ENCODE results near the gene AUTS2.

AUTS2 gene

GRCh38 chr7:70674571-70675010 is 1076.3 kb downstream of the AUTS2 start:
- Mint-ChIP-seq H3K4me1 (peaks cover 22% of the 10 kb centered on the region), H3K27ac (no peak overlapping the region), H3K4me3 (no peak overlapping the region), H3K9me3 (no peaks in the 10 kb centered on the region), H3K27me3 (peaks cover 8% of the 10 kb centered on the region), H3K36me3 (ENCODE audit: low read depth) (no peaks in the 10 kb centered on the region)
- ATAC-seq = no peak
- no peak for DNase-seq

GRCh38 chr7:70676243-70676642 is 1078.0 kb downstream of the AUTS2 start:
- Mint-ChIP-seq H3K4me3 (no peak overlapping the region), H3K36me3 (ENCODE audit: low read depth) (no peaks in the 10 kb centered on the region), H3K9me3 (no peaks in the 10 kb centered on the region), H3K4me1 (peaks cover 26% of the 10 kb centered on the region), H3K27me3 (peaks cover 8% of the 10 kb centered on the region), H3K27ac (no peak overlapping the region)
- ATAC-seq (no peak), DNase-seq (no peak)

DNA sequence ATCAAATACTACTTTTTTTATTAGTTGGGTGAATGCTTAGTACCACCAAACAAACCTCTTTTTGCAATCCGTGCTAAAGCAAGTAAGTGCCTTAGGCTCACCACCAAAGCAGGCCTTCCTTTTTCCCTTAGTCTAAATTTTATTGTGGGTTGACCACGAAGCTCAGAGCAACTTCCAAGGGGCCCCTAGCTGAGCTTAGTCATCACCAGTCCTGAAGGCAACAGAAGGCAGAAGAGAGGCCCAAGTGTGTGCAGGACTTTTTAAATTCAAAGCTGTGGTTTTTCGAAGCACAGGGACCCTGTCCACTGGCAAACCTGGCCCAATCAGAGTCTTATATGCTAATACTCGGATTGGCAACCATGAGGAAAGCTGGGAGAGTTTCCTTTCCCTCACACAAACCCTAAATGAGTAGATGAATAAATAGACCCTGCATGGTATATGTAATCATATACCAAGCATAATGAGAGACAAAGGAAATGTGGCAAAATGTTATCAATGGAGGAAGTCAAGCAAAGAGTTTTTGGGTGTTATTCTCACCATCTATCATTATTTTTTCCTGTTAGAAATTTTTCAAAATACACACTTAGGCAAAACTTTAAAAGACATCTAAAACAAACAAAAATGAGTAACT is 1080.5 kb downstream of the AUTS2 start:
- peak; percentile 63 for ATAC-seq
- Mint-ChIP-seq H3K36me3 (ENCODE audit: low read depth) (no peaks in the 10 kb centered on the region), H3K4me1 (peaks cover 43% of the 10 kb centered on the region), H3K4me3 (peak overlapping the region; percentile 50), H3K27me3 (peaks cover 8% of the 10 kb centered on the region), H3K9me3 (no peaks in the 10 kb centered on the region), H3K27ac (peak overlapping the region; percentile 62)
- DNase-seq = no peak

GRCh38 chr7:70679661-70680060 is 1081.4 kb downstream of the AUTS2 start:
- peak overlapping the region; percentile 57 for H3K27ac Mint-ChIP-seq
- H3K4me1 Mint-ChIP-seq = peaks cover 43% of the 10 kb centered on the region
- H3K9me3 Mint-ChIP-seq = no peaks in the 10 kb centered on the region
- no peaks in the 10 kb centered on the region for H3K36me3 Mint-ChIP-seq (ENCODE audit: low read depth)
- peak; percentile 83 for ATAC-seq
- no peak for DNase-seq
- H3K27me3 Mint-ChIP-seq = peaks cover 8% of the 10 kb centered on the region
- H3K4me3 Mint-ChIP-seq = no peak overlapping the region

DNA sequence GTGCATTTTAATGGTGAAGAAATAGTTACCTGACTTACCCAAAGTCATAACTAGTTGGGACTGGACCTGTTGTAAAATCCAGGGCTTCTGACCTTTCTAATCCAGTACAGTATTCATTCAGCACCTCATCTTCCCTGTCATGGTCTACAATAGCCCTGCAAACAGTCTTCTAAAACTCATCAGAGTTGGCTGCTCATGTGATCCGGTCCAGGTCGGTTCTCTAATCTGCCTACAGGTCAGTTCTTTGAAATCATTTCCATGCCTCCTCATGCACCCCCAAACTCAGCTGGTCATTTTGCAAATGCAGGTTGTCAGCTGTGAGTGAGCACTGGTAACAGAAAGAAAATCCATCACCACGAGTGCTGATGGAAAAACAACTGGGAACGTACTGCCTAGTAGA is 1082.0 kb downstream of the AUTS2 start:
- ATAC-seq (no peak), DNase-seq (no peak)
- Mint-ChIP-seq H3K27me3 (peaks cover 8% of the 10 kb centered on the region), H3K27ac (no peak overlapping the region), H3K36me3 (ENCODE audit: low read depth) (no peaks in the 10 kb centered on the region), H3K4me1 (peaks cover 43% of the 10 kb centered on the region), H3K9me3 (no peaks in the 10 kb centered on the region), H3K4me3 (no peak overlapping the region)

- Mint-ChIP-seq H3K4me1 (peaks cover 43% of the 10 kb centered on the region), H3K9me3 (no peaks in the 10 kb centered on the region), H3K27ac (no peak overlapping the region)
Measured at GRCh38 chr7:70680743-70681468, 1082.6 kb downstream of the AUTS2 start.

DNA sequence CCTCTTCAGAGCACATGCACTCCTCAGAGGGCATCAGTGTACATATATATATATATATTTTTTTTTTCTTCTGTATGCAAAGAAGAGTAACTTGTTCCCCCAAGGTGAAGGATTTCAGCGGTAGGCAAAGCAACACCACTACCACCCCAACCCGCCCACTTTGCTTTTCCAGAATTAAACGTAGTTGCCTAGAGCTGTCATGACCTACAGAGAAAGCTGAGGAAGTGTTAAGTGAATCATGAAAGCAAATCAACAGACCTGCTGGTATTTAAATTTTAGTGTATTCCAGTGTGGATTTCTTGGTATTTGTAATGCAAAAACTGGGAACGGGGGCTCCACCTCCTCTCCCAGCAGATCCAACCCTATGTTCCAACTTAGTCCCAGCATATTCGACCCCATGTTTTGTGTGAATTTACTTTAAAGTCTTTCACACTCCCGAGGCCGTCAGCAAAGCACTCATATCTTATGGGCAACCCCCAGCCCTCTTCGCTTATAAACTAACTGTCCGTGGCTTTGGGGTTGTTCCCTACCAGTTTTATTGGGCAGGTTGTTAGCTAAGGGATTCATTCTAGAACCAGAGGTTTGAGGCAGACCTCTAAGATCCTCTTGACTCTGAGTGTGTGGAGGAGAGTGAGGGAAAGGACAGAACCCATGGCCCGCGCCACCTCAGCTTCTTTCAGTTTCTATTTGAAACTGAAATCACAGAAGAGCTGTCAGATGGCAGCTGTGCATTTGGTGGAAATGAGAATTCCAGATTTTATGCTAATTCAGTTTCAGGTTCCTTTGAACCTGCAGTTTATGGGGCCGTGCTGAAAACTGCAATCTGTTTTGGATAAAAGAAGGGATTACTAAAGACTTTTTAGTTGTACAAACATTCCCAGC is 1083.4 kb downstream of the AUTS2 start:
- peak overlapping the region; percentile 35 for H3K4me3 Mint-ChIP-seq
- no peak for DNase-seq
- peaks cover 43% of the 10 kb centered on the region for H3K4me1 Mint-ChIP-seq
- H3K36me3 Mint-ChIP-seq (ENCODE audit: low read depth) = no peaks in the 10 kb centered on the region
- no peak for ATAC-seq
- no peaks in the 10 kb centered on the region for H3K9me3 Mint-ChIP-seq
- peaks cover 6% of the 10 kb centered on the region for H3K27me3 Mint-ChIP-seq
- no peak overlapping the region for H3K27ac Mint-ChIP-seq

More at GRCh38 chr7:70680743-70681468, 1082.6 kb downstream of the AUTS2 start:
- Mint-ChIP-seq H3K27me3 (peaks cover 8% of the 10 kb centered on the region), H3K36me3 (ENCODE audit: low read depth) (no peaks in the 10 kb centered on the region), H3K4me3 (no peak overlapping the region)
- ATAC-seq (no peak), DNase-seq (no peak)

DNA sequence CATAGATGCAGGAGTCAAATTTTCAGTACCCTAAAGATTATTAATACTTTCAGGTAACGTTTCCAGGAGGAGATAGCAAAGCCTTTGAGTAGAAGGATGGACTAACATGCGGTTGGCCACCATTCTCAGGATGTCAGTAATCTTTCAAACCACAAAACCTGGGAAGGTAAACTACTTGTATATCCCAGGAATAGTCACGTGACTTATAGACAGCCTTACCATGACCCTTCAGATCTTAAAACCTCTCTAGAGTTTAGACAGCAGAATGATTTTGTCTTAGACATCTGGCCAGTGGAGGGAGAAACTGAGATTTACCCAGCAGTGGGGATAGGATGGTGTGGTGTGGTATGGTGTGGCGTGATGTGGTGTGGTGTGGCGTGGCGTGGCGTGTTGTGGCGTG is 1085.9 kb downstream of the AUTS2 start:
- no peaks in the 10 kb centered on the region for H3K9me3 Mint-ChIP-seq

GRCh38 chr7:70693321-70693685 is 1095.0 kb downstream of the AUTS2 start:
- H3K4me3 Mint-ChIP-seq = peak overlapping the region; percentile 71
- no peak overlapping the region for H3K27ac Mint-ChIP-seq
- peaks cover 41% of the 10 kb centered on the region for H3K27me3 Mint-ChIP-seq
- no peaks in the 10 kb centered on the region for H3K9me3 Mint-ChIP-seq
- DNase-seq = no peak
- no peak for ATAC-seq
- peaks cover 14% of the 10 kb centered on the region for H3K4me1 Mint-ChIP-seq
- H3K36me3 Mint-ChIP-seq (ENCODE audit: low read depth) = no peaks in the 10 kb centered on the region

More for the DNA sequence above, 1085.9 kb downstream of the AUTS2 start:
- peaks cover 30% of the 10 kb centered on the region for H3K4me1 Mint-ChIP-seq
- no peaks in the 10 kb centered on the region for H3K27me3 Mint-ChIP-seq
- no peak for DNase-seq
- H3K36me3 Mint-ChIP-seq (ENCODE audit: low read depth) = no peaks in the 10 kb centered on the region
- no peak for ATAC-seq
- H3K27ac Mint-ChIP-seq = no peak overlapping the region
- no peak overlapping the region for H3K4me3 Mint-ChIP-seq

DNA sequence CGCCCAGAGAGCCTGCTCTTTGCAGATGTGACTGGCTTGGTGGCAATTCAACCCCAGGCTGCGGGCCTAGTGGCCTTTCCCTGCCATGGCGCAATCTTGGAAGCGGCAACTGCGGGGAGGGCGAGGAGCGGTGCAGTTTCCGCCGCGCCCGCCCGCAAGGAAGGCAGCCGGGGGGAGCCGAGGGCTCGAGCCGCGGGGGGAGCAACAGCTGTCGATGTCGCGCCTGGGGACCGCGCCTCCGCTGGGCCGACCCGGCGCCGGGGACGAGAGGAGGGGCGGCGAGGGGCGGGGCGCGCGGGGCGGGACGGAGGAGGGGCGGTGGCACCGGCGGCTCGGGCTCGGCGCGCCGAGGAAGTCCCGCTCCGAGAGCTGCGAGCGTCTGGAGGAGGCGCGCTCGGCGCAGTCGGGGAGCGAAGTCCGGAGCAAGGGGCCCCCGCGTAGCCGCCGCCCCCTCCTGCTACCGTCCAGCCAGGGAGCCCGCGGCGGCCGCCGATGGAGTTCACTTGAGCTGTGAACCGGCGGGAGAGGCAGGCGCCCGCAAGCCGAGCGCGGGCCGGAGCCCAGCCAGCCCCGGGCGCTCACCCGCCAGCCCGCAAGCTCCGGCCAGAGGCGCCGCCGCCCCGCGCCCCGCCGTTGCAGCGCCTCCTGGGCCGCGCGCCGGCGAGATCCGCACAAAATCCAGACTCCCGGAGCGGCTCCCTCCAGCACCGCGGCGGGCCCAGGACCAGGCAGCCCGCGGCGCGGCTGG is 1095.6 kb downstream of the AUTS2 start:
- H3K36me3 Mint-ChIP-seq (ENCODE audit: low read depth) = no peaks in the 10 kb centered on the region
- no peaks in the 10 kb centered on the region for H3K9me3 Mint-ChIP-seq
- no peak overlapping the region for H3K27ac Mint-ChIP-seq
- peak overlapping the region; percentile 71 for H3K4me3 Mint-ChIP-seq
- DNase-seq (peak; percentile 51), ATAC-seq (peak; percentile 70)
- H3K4me1 Mint-ChIP-seq = peaks cover 14% of the 10 kb centered on the region
- peaks cover 42% of the 10 kb centered on the region for H3K27me3 Mint-ChIP-seq

DNA sequence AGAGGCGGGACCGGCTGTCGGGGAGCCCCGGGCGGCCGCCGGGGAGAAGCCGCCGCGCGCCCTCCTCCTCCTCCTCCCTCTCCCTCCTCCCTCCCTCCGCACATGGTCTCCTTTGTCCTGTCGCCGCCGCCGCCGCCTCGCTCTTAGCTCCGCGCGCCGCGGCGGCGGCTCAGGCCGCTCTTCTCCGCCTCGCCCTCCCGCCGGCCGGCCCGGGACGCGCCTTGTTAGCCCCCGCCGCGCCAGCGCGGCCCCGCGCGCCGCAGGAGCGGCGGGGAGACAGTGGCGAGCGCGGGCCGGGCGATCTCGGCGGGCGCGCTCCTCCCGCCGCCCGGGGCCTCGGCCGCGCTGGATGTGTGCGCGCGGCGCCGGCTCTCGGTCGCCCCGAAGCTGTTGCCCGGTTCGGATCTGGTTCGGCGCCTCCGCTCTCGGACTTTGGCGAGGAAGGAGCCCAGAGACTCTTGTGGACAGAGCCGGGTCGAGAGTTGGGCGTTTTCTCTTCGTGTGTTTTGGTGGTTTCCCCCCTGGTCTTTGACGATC is 1096.2 kb downstream of the AUTS2 start:
- Mint-ChIP-seq H3K9me3 (no peaks in the 10 kb centered on the region), H3K4me3 (peak overlapping the region; percentile 86), H3K27me3 (peaks cover 42% of the 10 kb centered on the region), H3K27ac (no peak overlapping the region), H3K36me3 (ENCODE audit: low read depth) (no peaks in the 10 kb centered on the region), H3K4me1 (peaks cover 14% of the 10 kb centered on the region)
- ATAC-seq (no peak), DNase-seq (peak; percentile 18)

DNA sequence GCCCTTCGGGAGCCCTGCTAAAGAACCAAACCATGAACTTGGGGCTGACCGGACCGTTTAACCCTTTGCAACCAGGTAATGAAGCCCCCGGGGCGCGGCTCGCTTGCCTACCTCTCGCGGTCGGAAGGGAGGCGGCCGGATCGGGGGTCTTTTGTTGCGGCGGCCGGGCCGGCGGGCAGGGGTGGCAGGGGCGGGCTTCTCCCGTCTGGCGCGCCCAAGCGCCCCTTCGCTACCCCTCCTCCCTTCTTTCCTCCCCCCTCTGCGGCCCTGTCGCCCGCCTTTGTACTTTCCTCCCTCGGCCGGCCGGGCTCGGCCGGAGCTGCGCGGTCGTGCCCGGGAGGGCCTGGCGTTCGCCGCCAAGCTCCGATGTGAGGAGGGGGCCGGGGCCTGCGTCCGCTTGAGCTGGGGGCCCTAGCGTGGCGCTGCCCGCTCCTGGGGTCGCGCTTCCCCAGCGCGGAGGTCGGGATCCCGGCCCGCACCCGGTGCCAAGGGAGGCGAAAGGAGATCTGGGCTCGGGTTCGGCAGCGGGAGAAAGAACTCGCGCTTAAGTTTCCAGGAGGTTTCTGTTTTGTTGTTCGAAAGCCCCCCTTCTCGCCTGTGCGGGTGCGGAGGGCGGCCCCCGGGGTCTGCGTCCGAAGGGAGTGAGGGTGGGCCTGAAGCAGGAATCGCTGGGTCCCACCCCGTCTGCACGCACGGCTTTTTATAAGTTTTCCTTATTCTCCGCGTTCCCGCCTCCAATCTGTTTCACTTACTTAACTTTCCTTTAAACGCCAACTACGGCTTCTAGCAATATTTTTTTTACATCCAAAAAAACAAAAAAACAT is 1096.9 kb downstream of the AUTS2 start:
- no peaks in the 10 kb centered on the region for H3K9me3 Mint-ChIP-seq
- DNase-seq (peak; percentile 12), ATAC-seq (no peak)
- H3K4me3 Mint-ChIP-seq = peak overlapping the region; percentile 86
- peaks cover 14% of the 10 kb centered on the region for H3K4me1 Mint-ChIP-seq
- H3K36me3 Mint-ChIP-seq (ENCODE audit: low read depth) = no peaks in the 10 kb centered on the region
- H3K27me3 Mint-ChIP-seq = peaks cover 42% of the 10 kb centered on the region
- no peak overlapping the region for H3K27ac Mint-ChIP-seq

- no peak for DNase-seq
- Mint-ChIP-seq H3K27me3 (peaks cover 42% of the 10 kb centered on the region), H3K4me1 (peaks cover 14% of the 10 kb centered on the region), H3K9me3 (no peaks in the 10 kb centered on the region), H3K4me3 (peak overlapping the region; percentile 86), H3K27ac (no peak overlapping the region), H3K36me3 (ENCODE audit: low read depth) (no peaks in the 10 kb centered on the region)
- no peak for ATAC-seq
Measured at GRCh38 chr7:70695795-70696083, 1097.5 kb downstream of the AUTS2 start.
